ENCODE results near the gene TEX29.

The TEX29 gene

DNA sequence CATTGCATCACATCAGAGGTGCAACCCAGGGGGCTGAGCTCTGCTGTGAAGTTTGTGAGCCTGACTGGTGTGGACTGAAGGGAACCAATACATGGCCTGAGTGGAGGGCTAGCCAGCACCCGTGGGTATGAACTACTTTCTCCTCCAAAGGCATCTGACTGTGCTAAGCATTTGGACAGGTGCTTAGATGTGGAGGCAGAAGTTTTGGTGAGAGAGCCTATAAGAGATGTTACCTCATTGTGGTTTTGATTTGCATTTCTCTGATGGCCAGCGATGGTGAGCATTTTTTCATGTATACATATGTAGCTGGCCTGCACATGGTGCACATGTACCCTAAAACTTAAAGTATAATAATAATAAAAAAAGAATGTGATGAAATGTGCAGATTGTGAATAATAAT lies 46.9 kb downstream of the TEX29 start:
- no peak for DNase-seq (ENCODE audit: low read depth in 2 of 2)

DNA sequence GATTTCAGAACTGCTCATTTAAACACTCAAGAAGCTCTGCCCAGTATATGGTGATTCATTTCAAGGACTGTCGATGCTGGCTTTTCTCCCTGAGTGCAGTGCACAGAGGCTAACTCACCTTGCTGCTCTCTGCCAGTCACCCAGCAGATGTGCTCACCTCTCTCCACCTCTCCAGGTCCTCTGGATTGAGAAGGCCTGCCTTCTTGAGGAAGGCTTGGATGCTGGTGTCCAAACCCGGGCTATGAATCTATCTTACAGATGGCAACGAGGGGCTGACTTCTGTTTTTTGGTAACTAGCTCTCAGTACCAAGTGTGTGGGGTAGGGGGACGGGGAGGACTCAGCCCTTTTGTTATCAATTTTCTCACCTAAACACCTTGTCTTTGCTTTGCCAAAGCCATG lies 47.6 kb downstream of the TEX29 start:
- DNase-seq (ENCODE audit: low read depth in 2 of 2), result no peak

DNA sequence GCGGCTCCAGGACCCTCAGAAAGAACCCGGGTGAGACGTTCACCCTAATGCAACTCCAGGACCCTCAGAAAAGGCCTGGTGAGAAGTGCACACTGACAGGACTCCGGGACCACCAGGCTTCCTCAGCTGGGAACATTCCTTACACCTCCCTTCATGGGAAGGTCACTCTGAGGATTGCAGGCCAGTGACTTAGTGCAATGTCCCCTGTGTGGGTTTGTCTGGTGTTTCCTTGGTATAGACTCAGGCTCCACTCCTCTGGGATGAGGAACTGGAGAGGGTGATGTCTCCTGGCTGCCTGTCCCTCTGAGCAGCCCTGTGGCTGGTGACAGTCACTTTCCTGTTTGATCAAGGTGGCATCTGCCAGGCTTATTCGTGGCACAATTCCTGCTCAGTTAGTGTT lies 49.7 kb downstream of the TEX29 start:
- DNase-seq (ENCODE audit: low read depth in 2 of 2), result no peak

DNA sequence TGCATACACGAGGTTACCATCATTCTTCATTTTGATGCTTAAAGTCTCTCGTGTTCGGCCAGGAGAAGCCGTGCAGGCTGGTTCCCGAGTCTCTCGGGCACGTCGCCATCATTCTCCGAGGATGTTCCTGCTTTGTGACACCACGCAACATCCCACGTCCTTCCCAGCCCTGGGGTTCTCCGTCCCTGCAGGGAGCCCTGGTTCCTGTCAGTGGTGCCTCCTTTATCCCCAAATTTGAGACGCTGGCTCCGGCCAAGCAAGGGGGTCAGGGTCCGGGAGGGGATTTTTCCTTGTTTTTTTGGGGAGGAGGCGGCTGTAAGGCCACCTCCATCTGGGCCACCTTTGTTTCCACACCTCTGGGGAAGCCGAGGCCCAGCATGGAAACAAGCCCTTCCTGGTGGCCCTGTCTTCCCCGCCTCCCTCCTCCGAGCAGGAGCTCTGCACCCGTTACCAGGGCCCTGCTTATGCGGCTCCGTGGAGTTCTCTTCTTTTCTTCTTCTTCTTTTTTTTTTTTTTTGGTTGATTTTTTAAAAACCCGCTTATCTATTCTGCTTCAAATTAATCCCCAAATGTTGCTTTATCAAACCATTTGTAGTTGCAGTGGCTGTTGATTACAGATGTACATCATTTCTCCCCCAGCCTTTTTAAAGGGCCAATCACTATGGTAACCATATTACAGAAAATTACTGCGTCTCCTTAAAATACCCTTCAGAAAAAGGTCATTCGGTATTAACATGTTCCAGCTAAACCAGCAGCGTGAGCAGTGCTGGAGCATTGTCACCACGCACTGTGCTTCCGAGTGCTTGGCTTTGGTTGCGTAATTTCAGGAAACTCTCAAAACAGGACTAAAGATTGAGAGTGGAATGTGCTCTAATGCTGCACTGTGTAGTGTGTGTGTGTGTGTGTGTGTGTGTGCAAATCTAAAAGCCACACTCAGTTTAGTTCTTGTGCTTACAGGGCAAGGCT lies 50.4 kb downstream of the TEX29 start:
- no peak for DNase-seq (ENCODE audit: low read depth in 2 of 2)

DNA sequence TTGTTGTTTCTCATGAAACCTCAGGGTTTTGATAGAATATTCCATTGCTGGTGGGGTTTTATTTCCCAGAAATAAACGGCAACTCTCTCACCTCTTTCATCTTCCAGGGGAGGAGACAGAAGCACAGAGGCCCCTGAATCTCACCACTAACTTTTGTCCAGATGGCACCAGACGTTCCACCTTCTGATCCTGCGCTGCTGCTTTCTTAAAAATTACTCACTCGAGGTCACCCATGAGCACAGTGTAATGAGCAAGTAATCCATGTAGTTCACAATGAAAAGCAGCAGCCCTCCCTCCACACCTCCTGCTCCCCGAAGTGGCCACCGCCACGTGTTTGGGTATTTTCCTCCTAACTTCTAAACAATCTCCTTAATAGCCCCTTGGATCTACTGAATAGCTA lies 51.3 kb downstream of the TEX29 start:
- no peak for DNase-seq (ENCODE audit: low read depth in 2 of 2)

DNA sequence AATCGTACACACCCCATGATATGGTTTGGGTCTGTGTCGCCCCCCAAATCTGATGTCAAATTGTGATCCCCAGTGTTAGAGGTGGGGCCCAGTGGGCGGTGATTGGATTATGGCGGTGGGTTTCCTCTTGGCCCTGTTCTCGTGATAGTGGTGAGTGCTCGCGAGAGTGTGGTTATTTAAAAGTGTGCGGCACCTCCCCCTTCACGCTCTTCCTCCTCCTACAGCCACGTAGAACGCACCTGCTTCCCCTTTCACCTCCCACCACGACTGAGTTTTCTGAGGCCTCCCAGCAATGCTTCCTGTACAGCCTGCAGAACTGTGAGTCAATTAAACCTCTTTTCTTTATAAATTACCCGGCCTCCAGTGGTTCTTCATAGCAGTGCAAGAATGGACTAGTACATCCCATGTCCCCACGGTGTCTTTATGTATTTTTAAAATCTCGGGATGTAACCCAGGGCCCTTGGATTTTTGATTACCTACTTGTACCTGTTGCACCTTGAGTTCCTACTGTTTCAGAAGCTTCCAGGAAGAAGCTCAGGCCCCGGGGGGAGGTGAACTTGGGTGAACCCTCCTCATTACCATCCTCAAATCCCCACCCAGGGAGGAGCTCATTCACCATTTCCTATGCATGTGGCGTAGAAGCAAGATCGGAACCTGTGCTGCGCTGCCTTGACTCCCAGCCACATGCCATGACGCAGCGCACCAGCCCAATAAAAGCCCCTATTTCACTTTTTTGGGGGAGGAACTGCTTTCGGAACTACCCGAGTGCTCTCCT lies 52.4 kb downstream of the TEX29 start:
- DNase-seq (ENCODE audit: low read depth in 2 of 2), result no peak

DNA sequence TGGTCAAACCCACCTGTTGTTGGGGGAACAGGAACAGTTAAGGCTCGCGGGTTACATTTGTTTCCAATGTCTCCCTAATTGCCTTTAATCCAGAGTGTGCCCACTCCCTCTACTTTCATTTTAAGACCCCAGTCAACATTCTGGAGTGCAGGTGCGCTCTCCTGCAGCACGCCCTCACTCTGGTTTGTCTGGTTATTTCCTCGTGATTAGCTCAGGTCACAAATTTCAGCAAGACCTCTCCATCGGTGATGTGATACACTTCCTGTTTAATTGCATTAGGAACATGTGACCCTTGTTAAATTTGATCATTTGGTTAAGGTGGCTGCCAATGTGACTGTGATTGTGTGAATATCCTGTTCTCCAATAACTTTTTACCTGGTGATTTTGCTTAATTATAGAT lies 53.0 kb downstream of the TEX29 start:
- DNase-seq (ENCODE audit: low read depth in 2 of 2), result no peak

DNA sequence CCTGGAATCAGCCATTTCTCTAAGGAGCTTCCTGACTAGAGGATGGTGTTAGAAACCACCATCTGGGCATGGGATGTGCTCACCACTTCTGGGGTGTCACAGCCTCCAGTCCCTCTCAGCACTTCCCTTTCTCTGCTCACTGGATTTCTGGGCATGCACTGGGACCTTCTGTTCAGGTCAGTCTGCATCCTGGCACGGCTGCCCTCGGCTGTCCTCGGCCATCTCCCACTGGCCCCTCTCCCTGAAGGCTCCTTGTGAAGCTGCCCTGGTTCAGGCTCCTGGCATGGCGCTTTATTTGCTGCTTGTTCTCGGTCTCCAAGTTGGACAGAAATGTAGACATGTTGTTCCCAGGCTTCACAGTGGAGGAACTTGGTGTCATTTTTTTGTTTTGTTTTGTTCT lies 60.0 kb downstream of the TEX29 start:
- no peak for DNase-seq (ENCODE audit: low read depth in 2 of 2)

DNA sequence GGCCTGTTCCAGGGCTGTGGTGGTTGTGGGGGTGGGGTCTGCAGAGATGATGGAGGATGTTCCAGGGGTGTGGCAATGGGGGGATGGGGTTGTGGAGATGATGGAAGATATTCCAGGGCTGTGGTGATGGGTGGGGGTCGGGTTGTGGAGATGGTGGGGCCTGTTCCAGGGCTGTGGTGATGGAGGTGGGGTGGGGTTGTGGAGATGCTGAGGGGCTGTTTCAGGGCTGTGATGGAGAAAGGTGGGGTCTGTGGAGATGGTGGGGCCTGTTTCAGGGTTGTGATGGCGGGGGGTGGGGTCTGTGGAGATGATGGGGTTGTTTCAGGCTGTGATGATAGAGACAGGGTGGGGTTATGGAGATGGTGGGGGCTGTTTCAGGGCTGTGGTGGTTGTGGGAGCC lies 62.0 kb downstream of the TEX29 start:
- no peak for DNase-seq (ENCODE audit: low read depth in 2 of 2)

DNA sequence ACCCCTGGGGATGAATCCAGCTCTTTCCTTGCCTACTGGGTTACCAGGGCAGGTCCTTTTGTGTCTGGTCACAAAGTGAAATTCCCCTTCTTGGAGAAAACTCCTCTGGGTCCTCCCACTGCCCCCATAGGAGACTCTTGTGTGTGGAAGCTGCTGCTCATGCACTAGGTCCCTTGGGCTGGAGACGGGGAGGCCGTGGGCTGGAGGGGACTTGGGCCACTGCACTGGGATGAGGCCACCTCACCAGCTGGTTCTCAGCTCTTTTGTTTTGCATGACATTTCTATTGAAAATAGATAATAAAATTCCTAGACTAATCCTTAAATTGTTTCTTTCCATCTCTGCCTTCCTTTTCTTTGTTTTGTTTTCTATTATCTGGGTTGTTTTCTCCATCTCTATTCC lies 62.4 kb downstream of the TEX29 start:
- no peak for DNase-seq (ENCODE audit: low read depth in 2 of 2)

DNA sequence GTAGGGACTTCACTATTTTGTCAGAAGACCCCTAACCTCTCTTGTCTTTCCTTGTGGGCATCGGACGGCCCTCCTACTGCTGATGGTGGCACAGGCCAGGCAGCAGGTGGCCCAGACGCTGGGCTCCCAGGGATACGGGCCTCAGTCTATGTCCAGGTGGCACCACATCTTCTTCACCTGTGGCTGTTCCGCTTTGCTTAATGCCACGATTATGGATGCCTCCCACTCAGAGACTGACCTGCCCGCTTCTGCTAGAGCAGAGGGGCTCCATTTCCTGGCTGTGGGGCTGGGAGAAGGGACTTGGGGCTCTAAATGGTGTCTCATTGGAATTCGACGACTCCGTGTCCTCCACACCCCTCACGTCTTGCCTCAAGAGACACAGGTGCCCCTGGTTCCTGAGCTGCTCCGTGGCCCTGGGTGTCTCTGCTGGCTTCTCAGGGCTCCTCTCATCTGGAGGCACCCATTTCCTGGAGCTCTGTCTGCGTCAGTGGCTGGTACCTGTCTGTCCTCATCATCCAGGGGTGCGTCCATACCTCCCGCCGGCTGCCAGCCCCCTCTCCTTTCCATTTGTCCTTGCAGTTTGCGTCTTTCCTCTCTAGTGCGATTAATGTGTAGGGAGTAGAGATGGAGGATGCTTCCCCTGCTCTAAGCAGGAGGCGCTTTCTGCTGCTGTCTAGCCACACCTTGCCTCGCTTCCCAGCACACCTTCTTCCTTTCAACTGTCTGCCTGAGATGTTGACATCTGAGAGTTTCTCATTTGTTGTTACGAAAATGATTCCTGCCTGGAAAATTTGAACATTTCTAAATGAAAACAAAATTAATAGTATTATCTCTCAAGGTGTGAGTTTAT lies 63.4 kb downstream of the TEX29 start:
- DNase-seq (ENCODE audit: low read depth in 2 of 2), result no peak

DNA sequence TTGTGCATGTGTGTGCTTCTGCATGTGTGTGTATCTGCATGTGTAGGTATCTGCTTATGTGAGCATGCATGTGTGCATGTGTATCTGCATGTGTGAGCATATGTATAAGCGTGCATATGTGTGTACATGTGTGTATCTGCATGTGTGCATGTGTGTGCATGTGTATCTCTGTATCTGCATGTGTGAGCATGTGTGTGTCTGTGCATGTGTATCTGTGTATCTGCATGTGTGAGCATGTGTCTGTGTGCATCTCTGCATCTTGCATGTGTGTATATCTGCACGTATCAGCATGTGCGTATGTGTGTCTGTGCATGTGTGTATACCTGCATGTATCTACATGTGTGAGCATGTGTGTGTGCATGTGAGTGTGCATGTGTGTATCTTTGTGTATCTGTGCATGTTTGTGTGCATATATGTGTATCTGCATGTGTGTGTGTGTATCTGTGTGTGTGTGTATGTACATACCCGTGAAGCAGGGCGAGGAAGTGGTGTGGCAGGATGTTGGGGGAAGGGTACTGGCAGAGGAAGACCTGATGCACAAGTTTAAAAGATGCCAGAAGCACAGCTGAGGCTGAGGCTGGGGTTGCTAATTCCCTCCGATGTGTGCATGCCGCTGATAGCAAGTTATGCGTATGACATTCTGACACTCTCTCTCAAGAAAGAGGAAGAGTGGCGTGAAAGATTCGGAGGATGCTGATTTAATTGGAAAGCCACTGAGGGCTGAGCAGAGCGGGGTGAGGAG lies 64.2 kb downstream of the TEX29 start:
- DNase-seq (ENCODE audit: low read depth in 2 of 2), result no peak

DNA sequence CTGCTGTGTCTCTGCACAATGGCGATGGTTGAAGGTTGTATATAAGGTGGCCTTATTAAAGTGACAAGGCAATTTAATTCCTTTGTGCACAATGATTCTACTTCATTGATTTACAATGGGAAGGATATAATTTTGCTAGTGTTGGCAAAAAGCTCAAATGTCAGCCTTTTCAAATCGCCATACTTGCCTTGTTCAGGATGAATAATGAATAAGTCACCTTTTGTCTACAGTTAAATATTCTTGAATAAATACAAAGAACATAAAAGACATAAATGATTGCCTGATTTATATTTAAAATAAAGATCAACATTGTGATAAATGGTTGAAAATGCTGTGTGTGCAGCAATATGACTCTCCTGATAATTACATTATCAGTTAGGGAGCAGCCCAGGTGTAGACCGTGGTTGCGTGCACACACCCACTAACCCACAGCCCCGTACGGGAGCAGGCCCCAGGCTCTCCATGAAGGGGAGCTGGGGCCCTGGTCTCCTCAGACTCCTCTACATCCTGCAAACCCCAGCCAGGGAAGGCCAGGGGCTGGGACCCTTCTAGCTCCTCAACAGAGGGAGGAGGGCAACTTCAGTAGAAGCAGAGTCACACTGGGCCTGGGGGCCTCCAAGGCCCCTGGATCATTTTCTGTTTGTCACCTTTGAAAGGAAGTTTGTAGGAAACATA lies 64.9 kb downstream of the TEX29 start:
- DNase-seq (ENCODE audit: low read depth in 2 of 2), result no peak

DNA sequence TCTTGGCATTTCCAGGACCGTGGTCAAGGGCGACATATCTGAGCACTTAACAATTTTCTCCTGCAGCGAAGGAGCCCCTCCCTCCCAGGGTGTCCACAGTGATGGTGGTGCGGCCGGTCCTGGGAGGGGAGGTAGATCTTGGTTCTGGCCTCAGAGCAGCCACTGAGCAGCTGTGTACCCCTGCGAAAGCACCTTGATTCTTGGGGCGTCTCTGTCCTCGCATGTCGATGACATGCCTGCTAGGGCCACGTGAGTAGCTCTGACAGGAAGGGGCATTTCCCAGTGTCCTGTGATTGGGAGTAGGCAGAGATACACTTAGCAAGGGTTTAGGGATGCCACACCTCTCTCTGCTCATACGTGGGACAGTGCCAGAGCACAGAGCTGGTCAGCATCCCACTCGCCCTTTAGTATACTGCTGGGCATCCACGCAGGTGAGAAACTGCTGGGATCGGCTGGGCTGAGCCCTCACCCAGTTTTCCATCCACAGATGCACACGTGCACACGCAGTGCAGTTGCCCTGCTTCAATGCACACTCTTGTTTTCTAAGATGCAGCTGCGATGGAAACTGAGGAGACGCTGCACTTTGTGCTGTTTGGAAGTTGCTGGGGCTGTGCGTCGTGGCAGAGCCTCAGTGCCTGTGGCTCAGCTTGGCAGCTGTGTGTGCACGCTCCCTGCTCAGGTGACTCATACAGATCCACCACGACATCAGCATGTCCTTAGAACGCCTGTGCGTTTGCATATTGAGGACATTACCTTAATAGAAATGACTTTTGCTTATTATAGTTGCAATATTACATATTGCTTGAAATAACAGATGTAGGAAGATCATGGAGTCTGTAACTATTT lies 66.8 kb downstream of the TEX29 start:
- DNase-seq (ENCODE audit: low read depth in 2 of 2), result no peak

DNA sequence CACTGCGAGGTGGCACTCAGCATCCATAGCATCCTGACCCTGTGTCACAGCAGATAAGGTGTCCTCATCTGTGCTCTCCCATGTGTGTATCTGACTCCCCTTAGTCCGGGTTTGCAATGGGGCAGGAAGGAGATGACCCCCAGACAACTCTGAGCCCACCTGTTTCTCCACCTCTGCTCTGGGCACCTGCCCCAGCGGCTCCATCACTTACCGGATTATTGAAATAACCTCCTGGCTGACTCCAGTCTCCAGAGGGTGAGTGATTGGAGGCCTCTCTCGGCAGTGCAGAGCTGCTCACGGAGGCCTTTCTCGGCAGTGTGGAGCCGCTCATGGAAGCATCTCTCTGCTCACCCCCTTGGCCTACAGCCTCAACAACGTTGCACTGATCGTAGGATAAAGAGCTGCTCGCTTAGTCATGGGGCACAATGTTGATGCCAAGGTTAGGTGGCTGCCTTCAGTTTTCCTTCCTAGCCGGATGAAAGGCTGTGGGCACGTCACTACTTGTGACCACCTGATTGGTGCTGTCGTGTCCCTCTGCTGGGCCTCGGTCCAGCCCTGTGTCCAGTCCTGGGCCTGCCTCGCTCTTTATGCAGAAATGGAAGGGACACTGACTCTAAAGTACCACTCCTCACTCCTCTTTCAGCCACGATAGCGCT lies 67.6 kb downstream of the TEX29 start:
- DNase-seq (ENCODE audit: low read depth in 2 of 2), result no peak

DNA sequence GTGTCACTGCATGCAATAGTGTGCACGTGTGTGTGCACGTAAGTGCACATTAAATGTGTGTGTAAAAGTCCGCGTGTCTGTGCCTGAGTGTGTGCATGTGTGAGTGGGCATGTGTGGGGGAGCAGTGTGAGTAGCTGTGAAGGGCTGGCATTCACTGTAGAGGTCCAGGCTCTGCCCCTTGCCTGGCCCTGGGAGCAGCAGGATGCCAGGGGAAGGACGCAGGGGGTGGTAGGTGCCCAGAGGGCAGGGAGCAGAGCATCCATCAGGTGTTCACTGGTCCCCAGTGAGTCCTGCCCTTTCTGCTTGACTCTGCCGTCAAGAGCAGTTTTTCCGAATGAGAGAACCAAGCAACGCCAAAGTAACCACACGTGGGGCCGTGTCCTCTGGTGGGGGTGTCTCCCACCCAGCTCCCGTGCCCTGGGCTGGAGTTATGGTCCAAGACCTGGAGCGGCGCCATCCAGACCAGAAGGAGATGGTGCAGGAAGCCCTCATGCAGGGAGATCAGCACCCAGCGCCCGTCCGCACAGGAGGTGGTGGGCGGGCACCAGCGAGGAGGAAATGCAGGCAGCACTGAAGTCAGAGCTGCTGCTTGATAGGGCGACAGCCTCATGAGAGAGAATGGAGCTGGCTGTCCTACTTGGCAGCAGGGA lies 68.5 kb downstream of the TEX29 start:
- DNase-seq (ENCODE audit: low read depth in 2 of 2), result peak in 1 of 2 donors; percentile 18

DNA sequence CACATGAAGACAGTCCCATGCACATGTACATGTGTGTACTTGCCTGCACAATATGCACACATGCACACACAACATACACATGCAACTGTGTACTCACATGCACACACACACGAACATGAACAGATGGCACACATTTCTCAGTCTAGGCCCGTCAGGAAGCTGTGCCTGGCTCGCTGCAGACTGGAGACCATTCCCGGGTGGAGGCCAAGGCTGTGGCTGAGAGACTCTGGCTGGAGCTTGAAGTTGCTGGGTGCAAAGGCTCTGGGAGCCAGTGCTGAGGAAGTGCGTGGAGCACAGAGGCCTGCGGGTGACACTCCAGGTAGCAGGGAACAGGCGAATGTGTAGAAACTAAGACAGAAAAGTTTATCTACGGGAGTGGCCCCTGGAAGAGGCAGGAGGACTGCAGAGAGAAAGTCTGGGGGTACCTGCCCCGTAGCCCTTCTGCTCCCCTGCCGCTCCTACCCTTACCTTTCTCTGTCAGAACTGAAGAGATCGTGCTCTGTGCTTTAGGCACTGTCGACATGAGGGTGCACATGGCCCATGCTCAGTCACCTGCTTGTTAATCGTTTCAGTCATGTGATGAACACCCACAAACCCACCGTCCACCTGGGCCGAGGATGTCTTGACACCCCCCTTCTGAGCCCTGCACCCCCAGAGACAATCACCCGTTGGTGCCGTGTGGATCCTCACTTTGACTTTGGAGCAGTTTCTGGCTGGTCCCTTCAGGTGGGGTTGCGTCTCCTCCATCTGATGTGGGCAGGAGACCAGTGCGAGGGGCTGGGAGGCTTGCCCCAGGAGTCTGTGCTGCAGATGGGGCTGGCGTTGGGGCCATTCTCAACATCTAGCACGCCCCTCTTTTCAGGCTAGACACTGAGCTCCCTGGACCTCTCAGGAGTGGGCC lies 69.4 kb downstream of the TEX29 start:
- DNase-seq (ENCODE audit: low read depth in 2 of 2), result no peak
